Adipose tissue (tissue), 3 donors: Measurements from ENCODE around the gene TTF1. TPM values are rescaled to one million over a fixed set of nuclear protein-coding genes. Genes with fewer than 3 reads are reported as not detected.
"Not testable (repeated sequence)": the region's sequence is repeated elsewhere in the genome, so short reads cannot be mapped to it uniquely, and the experiment has no call there.

Source experiments
- H3K27ac ChIP-seq: one replicate; pipeline ENCODE4 v1.5.1; 2013; ENCODE audit warnings: low read depth, low read length
- WGBS, 3 donors: extraction: QIAGEN DNeasy Blood & Tissue Kit; methylation state at CpG; one replicate each; pipeline ENCODE4 v1.1.7; 2013; 5-methylcytosine and 5-hydroxymethylcytosine counted together
- polyA plus RNA-seq, 3 donors: library from polyadenylated mRNA; stranded (reverse); fragments of 200-250 nt; gene quantifications; one replicate each; pipeline ENCODE4 v1.2.3, GENCODE V29; 2013
- donor health status: healthy with polysubstance abuse.
- donor health status: Bipolar disorder and iron deficiency.
- donor health status: healthy.

The TTF1 gene
- polyA plus RNA-seq, 3 donors = 8.8 to 11.5 (median 11.3) TPM

DNA sequence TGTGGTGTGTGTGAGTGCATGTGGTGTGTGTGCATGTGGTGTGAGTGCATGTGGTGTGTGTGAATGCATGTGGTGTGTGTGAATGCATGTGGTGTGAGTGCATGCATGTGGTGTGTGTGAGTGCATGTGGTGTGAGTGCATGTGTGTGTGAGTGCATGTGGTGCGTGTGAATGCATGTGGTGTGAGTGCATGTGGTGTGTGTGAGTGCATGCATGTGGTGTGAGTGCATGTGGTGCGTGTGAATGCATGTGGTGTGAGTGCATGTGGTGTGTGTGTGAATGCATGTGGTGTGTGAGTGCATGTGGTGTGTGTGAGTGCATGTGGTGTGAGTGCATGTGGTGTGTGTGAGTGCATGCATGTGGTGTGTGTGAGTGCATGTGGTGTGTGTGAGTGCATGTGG is 28.9 kb downstream of the TTF1 start:
- not testable (repeated sequence) for H3K27ac ChIP-seq
- 95 to 100% (median 98%) methylated on average over 2 of the region's 2 CpGs for WGBS, 3 donors

- 51 to 75% (median 54%) methylated on average over 14 of the region's 14 CpGs for WGBS, 3 donors
- H3K27ac ChIP-seq = no peak overlapping the region
Observed at GRCh38 chr9:132372177-132373095, 34.2 kb downstream of the TTF1 start.

DNA sequence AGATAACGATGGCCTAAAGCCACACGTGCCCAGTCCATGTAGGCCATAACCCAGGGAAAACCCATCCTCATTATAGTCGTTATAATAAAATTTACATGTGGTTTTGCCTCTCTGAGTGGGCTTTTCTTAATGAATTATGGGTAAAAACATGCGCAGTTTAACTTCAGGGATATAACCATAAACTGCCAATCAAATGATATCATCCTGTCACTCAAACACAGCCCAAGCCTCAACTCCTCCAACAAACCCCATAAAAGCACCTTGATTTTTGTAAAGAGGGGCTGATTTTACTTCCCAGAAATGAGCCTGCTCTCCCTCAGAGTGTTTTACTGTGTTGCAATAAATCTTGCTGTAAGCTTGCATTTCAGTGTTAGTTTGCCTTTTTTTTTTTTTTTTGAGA is 36.0 kb downstream of the TTF1 start:
- WGBS, 3 donors = 82 to 84% (median 84%) methylated on average over 4 of the region's 4 CpGs
- no peak overlapping the region for H3K27ac ChIP-seq

DNA sequence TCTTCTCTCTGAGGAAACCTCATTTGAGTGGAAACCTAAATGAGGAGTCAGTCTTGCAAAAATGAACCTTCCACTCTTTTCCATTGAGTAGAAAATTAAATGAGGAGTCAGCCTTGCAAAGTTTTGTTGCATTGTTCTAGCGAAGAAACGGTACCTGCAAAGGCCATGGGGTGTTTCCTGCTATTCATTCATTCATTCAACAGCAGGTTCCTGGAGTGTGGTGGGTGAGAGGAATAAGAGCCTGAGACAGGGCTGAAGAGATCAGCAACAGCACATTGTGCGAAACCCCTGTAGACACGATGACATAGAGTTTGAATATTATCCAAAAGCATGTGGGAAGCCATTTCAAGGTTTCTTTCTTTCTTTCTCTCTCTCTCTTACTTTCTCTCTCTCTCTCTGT is 37.2 kb downstream of the TTF1 start:
- H3K27ac ChIP-seq = no peak overlapping the region
- WGBS, 3 donors = 72 to 93% (median 82%) methylated on average over 4 of the region's 4 CpGs

- H3K27ac ChIP-seq = no peak overlapping the region
- 69 to 76% (median 70%) methylated on average over 13 of the region's 13 CpGs for WGBS, 3 donors
Observed at GRCh38 chr9:132367613-132368313, 38.9 kb downstream of the TTF1 start.

- 75 to 87% (median 81%) methylated on average over 4 of the region's 4 CpGs for WGBS, 3 donors
Observed at GRCh38 chr9:132366481-132366880, 40.2 kb downstream of the TTF1 start.

DNA sequence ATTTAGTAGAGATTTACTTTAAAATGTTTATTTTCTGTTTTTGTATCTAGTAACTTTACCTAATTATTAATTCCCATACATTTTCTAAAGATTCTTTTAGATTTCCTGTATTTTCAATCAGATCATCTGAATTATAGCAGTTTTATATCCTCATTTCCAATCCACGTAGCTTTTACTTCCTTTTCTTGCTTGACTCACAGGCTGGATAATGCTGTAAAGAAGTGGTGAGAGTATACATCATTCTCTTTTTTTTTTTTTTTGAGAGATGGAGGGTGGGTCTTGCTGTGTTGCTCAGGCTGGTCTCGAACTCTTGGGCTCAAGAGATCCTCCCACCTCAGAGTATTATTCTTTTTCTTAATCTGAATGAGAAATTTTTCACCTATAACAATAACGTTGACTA is 40.7 kb downstream of the TTF1 start:
- WGBS, 3 donors = 59 to 70% (median 61%) methylated on average over 3 of the region's 3 CpGs
- H3K27ac ChIP-seq = no peak overlapping the region

More at GRCh38 chr9:132366481-132366880, 40.2 kb downstream of the TTF1 start:
- H3K27ac ChIP-seq = no peak overlapping the region

DNA sequence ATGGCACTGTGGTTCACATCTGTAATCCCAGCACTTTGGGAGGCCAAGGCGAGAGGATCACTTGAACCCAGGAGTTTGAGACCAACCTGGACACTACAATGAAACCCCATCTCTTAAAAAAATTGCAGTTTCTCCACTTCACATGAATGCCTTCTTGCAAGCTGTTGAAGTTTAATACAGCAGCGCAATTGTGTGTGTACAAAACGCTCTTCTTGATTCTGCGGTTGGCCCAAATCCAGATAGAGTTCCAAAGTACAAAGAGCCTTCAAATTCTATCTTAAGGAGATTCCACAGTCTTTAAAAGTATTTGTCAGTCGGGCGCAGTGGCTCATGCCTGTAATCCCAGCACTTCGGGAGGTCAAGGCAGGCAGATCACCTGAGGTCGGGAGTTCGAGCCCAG is 42.6 kb downstream of the TTF1 start:
- WGBS, 3 donors = 87 to 95% (median 91%) methylated on average over 9 of the region's 9 CpGs

DNA sequence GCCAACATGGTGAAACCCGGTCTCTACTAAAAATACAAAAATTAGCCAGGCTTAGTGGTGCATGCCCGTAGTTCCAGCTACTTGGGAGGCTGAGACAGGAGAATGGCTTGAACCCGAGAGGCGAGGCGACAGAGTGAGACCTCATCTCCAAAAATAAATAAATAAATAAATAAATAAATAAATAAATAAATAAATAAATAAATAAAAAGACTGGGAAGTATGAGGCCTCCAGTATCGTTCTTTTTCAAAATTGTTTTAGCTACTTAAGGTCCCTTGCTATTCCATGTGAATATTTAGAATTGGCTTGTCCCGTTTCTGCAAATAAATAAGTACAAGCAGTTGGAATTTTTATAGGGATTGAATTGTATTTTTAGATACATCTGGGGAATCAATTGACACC is 48.9 kb downstream of the TTF1 start:
- no peak overlapping the region for H3K27ac ChIP-seq
- WGBS, 3 donors = 84 to 90% (median 89%) methylated on average over 7 of the region's 7 CpGs

More for the DNA sequence above, 42.6 kb downstream of the TTF1 start:
- no peak overlapping the region for H3K27ac ChIP-seq

DNA sequence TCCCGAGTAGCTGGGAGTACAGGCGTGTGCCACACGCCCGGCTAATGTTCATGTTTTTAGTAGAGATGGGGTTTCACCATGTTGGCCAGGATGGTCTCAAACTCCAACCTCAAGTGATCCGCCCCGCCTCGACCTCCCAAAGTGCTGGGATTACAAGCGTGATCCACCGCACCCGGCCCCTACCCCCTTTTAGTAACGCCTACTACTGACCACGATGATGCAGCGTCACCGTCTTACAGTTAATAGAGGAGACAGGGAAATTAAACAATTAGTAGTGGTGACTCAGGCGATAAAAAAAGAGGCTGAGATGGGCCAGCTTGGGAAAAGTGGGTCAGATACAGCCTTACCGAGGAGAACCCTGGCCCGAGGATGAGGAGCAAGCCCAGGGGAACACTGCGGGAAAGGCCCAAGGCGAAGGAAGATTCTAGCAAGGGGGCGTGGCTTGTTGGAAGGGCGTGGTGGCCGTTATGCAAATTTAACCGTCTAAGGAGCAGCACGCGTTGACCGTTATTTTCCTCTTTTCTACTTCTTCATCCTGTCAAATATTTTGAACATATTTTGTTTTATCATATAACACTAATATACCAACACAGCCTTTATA is 50.2 kb downstream of the TTF1 start:
- H3K27ac ChIP-seq = no peak overlapping the region
- 90 to 93% (median 90%) methylated on average over 26 of the region's 26 CpGs for WGBS, 3 donors

DNA sequence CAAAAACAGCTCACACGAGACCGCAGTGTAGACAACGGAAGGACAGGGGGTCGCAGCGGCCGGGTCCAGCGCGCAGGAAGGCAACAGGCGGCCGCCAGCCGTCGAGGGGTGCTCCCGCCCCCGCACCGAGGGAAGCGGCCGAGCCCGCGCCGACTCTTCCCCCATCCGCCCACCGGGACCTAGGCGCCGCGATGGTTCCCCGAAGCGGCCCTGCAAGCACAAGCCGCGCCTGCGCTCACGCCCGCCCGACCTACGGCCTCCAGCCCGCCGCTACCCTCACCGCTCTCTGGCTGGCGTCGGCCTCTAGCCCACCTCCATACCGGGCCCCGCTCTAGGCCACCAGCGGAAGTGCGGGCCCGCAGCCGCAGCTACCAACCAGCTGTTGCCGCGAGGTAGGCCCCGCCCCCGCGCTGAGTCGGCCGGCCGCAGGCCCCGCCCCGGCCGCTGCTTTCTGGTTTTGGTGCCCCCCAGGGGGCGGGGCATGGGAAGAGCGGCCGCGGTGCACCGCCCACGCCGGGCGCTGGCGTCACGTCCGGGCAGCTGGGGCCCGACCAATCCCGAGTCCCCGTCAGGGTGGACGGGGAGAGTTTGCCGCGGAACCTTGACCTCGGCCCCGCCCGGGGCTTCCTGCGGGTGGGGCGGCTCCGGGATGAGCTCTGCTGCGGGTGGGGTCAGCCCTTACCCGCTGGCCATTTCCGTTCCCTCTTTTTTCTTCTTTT is 51.8 kb downstream of the TTF1 start, which contains the start of gene SETX:
TSS of gene SETX (minus strand) at position 350 of the 719 bp plus-strand sequence. CDS start 5,558 bp downstream, outside the sequence.
- 0% methylated on average over 80 to 82 of the region's 82 CpGs for WGBS, 3 donors

DNA sequence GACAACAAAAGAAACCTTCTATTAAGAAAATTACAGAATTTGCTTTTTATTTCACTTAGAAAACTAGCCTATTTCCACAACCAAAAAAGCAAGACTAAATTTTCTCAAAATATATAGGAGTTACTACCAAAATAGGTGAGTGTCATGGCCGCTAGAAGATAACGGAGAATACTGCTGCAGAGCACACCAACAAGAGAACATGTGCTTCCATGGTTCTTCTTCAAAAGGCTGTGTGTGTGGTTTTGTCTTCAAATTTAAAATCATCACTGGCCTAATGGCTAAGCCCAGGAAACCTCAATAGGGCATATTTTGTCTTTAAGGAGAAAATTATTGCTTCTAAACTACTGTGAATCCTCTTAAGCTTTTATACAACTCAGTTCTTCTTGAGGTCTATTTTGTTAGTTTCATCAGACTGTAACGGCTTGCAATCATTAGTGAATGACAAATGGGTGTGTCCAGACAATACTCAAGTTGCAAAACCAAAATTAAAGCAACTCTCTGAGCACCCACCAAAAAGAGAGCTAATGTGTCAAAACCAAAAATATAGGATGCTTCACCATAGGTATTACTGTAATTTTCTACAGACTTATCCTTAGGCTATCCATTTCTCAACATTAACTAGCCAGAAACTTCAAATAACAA is 55.1 kb downstream of the TTF1 start:
- H3K27ac ChIP-seq = no peak overlapping the region
- 47 to 65% (median 53%) methylated on average over 3 of the region's 3 CpGs for WGBS, 3 donors

More for the DNA sequence above, 51.8 kb downstream of the TTF1 start, which contains the start of gene SETX:
- H3K27ac ChIP-seq = peak within 1 kb of the TSS; percentile 83

- no peak overlapping the region for H3K27ac ChIP-seq
- WGBS, 3 donors = 13 to 59% (median 19%) methylated on average over 6 of the region's 6 CpGs
Observed at GRCh38 chr9:132350861-132351315, 55.8 kb downstream of the TTF1 start.

- H3K27ac ChIP-seq = no peak overlapping the region
Observed at GRCh38 chr9:132348676-132349075, 58.0 kb downstream of the TTF1 start.

GRCh38 chr9:132346177-132346576 is 60.5 kb downstream of the TTF1 start:
- no peak overlapping the region for H3K27ac ChIP-seq
- 86 to 88% (median 88%) methylated on average over 5 of the region's 5 CpGs for WGBS, 3 donors

More at GRCh38 chr9:132348676-132349075, 58.0 kb downstream of the TTF1 start:
- WGBS, 3 donors = 61 to 69% (median 63%) methylated on average over 5 of the region's 5 CpGs

DNA sequence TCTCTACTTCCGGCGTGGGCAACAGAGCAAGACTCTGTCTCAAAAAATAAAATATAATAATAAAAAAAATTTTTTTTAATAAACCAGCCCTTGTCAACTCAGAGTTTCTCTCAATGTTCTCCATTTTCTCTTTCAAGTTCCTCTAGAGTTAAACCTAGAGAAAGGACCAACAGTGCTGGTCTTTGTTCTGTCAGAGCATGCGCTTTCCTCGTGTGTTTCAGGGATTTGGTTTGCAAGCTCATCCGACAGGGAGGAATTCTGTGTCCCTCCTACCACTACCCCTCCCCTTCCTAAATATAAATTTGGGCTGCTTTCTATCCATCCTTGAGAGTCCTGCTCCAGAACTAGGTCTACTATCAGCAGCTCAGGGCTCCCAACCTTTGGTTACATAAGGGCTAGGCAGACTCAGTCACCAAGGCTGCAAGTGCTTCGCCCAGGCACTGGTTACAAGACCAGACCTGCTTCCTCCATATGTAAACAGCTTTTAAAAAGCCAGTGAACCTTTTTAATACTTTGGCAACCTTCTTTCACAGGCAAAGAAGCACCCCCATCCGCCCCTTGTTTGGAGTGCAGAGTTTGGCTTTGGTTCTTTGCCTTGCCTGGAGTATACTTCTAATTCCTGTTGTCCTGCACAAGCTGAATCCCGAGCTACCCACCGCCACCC is 65.3 kb downstream of the TTF1 start:
- H3K27ac ChIP-seq = no peak overlapping the region
- 91 to 96% (median 92%) methylated on average over 9 of the region's 9 CpGs for WGBS, 3 donors

DNA sequence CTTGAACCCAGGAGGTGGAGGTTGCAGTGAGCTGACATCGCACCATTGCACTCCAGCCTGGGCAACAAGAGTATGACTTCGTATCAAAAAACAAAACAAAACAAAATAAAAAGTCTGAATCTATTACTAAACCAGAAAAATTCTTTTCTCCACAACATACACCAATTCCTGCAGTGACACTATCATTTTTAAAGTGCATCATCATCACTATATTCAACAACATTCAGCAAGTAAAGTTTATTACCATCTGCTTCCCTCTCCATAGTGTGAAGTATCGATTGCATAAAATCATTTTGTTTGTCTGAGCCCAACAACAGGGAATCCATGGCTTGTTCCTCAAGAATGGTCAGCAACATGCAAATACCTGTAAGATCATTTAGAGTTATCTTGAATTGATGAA is 72.3 kb downstream of the TTF1 start:
- no peak overlapping the region for H3K27ac ChIP-seq

More for the DNA sequence above, 72.3 kb downstream of the TTF1 start:
- 97 to 98% (median 98%) methylated on average over 3 of the region's 3 CpGs for WGBS, 3 donors
